ENCODE results near the gene CCNT1.
"Not testable (repeated sequence)": the region's sequence is repeated elsewhere in the genome, so short reads cannot be mapped to it uniquely, and the experiment has no call there.

CCNT1 gene

GRCh38 chr12:48717252-48717695 lies 767 bp upstream of the CCNT1 start:
- TF ChIP-seq JUND (IDR thresholded peaks at IDR 0.05; ENCODE audit: low read depth): no peak

DNA sequence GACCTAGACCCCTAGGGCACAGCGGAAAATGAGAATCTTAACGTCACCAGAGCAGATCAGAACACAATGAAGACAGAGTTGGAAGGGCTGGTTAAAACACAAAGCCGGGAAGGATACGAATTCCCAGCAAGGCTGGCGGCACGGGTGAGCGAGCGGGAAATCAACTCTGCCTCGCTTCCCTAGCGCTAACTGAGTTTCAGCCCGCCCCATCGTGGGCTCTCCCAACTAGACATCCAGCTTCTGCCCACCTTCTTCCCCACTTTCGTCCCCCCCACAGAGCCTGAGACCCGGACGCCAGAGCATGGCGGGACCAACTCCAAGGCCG lies 377 bp downstream of the CCNT1 start:
- no peak for TF ChIP-seq JUND (IDR thresholded peaks at IDR 0.05; ENCODE audit: low read depth)
- in situ Hi-C loops (cut with HindIII; ENCODE audit: low pct_unique_long_range_greater_than_20kb, low sequenced_read_pairs): no loop called here
- DNase-seq (ENCODE audit: low read depth in 1 of 2, low spot score in 1 of 2): no peak

More at GRCh38 chr12:48717252-48717695, 767 bp upstream of the CCNT1 start:
- peak in 1 of 2 experiments; percentile 36 for DNase-seq (ENCODE audit: low read depth in 1 of 2, low spot score in 1 of 2)
- in situ Hi-C loops (cut with HindIII; ENCODE audit: low pct_unique_long_range_greater_than_20kb, low sequenced_read_pairs): no loop called here

GRCh38 chr12:48712209-48712608 lies 4.3 kb downstream of the CCNT1 start:
- no peak for DNase-seq (ENCODE audit: low read depth in 1 of 2, low spot score in 1 of 2)
- no peak for TF ChIP-seq JUND (IDR thresholded peaks at IDR 0.05; ENCODE audit: low read depth)
- in situ Hi-C loops (cut with HindIII; ENCODE audit: low pct_unique_long_range_greater_than_20kb, low sequenced_read_pairs): no loop called here

DNA sequence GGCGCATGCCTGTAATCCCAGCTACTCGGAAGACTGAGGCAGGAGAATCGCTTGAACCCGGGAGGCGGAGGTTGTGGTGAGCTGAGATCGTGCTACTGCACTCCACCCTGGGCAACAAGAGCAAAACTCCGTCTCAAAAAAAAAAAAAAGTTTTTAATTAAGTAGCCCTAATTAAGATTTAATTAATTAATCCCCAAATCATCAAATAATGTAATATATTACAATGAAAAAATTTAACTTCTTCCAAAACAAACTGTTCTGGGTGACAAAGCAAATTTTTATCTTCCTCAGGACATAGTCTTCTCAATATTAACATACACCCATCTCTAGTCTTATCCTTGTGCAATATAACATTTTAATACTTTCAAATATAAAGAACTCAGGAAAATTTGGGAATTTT lies 17.7 kb downstream of the CCNT1 start:
- in situ Hi-C loops (cut with HindIII; ENCODE audit: low pct_unique_long_range_greater_than_20kb, low sequenced_read_pairs); DNase-seq (ENCODE audit: low read depth in 1 of 2, low spot score in 1 of 2): not testable (repeated sequence)

DNA sequence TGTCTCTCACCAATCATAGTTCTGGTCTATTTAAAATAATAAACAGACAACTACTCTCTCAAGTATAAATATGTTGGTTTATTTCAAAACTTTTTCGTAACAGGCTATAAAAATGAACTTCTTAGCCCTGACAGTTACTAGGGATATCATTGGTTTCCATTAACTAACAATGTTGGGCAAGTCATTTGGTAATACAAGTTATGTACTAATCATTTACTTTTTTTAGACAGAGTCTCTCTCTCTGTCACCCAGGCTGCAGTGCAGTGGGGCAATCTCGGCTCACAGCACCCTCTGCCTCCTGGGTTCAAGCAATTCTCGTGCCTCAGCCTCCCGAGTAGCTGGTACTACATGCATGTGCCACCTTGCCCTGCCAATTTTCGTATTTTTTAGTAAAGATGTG lies 19.9 kb downstream of the CCNT1 start:
- in situ Hi-C loops (cut with HindIII; ENCODE audit: low pct_unique_long_range_greater_than_20kb, low sequenced_read_pairs): no loop called here
- no peak for TF ChIP-seq JUND (IDR thresholded peaks at IDR 0.05; ENCODE audit: low read depth)
- DNase-seq (ENCODE audit: low read depth in 1 of 2, low spot score in 1 of 2): no peak

- no peak for DNase-seq (ENCODE audit: low read depth in 1 of 2, low spot score in 1 of 2)
- TF ChIP-seq JUND (IDR thresholded peaks at IDR 0.05; ENCODE audit: low read depth): no peak
- in situ Hi-C loops (cut with HindIII; ENCODE audit: low pct_unique_long_range_greater_than_20kb, low sequenced_read_pairs): no loop called here
Observed at GRCh38 chr12:48695859-48696258, 20.6 kb downstream of the CCNT1 start.

GRCh38 chr12:48694038-48694437 lies 22.5 kb downstream of the CCNT1 start:
- no peak for DNase-seq (ENCODE audit: low read depth in 1 of 2, low spot score in 1 of 2)
- no peak for TF ChIP-seq JUND (IDR thresholded peaks at IDR 0.05; ENCODE audit: low read depth)
- in situ Hi-C loops (cut with HindIII; ENCODE audit: low pct_unique_long_range_greater_than_20kb, low sequenced_read_pairs): no loop called here

DNA sequence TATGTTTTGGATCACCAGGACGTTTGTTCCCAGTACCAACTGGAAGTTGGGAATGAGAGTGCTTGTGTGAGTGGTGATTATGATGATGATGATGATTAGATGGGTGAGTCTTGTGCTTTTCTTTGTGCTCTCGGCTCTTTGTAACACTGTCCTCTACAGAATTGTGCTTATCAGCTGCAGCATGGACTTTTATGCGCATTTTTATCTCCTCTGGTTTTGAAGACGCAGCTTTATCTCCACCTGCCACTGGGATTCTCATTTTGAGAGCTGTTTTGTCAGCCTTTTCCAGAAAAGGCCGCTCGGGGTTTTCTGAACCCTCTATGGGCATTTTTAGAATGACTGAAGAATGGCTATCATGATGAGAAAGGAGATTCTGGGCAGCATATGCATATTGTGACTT lies 22.9 kb downstream of the CCNT1 start:
- in situ Hi-C loops (cut with HindIII; ENCODE audit: low pct_unique_long_range_greater_than_20kb, low sequenced_read_pairs): no loop called here
- TF ChIP-seq JUND (IDR thresholded peaks at IDR 0.05; ENCODE audit: low read depth): no peak

GRCh38 chr12:48691826-48692487 lies 24.6 kb downstream of the CCNT1 start:
- no peak for DNase-seq (ENCODE audit: low read depth in 1 of 2, low spot score in 1 of 2)
- TF ChIP-seq JUND (IDR thresholded peaks at IDR 0.05; ENCODE audit: low read depth): no peak
- in situ Hi-C loops (cut with HindIII; ENCODE audit: low pct_unique_long_range_greater_than_20kb, low sequenced_read_pairs): no loop called here

More for the DNA sequence above, 22.9 kb downstream of the CCNT1 start:
- DNase-seq (ENCODE audit: low read depth in 1 of 2, low spot score in 1 of 2): no peak

DNA sequence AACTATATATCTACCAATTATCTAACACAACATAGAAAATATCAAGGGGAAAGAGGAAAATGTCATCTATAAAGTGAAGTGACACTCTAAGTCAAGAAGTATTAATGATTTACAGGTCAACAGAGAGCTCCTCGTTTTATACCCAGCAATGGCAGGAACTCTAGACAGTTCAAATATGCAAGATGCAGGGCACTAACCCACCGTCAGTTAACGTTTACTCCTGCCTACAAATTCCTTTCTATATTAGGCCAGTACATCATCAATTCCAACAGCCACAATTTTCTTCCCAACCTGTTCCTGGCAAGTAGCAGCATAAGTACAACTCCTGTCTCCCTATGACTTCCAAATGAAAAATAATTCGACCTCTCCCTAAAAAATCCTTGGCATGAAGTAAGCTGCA lies 25.5 kb downstream of the CCNT1 start:
- DNase-seq (ENCODE audit: low read depth in 1 of 2, low spot score in 1 of 2): no peak
- in situ Hi-C loops (cut with HindIII; ENCODE audit: low pct_unique_long_range_greater_than_20kb, low sequenced_read_pairs): no loop called here
- TF ChIP-seq JUND (IDR thresholded peaks at IDR 0.05; ENCODE audit: low read depth): no peak

DNA sequence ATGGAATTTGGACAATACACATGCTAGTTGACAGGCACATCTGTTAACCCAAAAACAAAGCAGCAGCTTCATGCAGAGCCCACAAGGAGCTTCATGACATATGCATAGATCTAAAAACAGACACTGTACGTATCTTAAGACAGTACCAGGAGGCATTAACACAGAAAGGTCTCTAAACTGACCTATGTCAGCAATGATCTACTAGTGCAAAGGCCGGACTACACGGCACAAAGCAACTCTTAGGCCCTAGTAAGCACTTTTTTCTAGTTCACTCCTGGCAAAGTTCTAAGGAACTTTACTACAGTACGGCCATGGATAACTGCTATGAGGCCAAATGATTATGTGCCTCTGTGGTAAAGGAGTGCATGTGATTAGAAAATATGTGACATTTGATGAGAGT lies 26.1 kb downstream of the CCNT1 start:
- TF ChIP-seq JUND (IDR thresholded peaks at IDR 0.05; ENCODE audit: low read depth): no peak
- no peak for DNase-seq (ENCODE audit: low read depth in 1 of 2, low spot score in 1 of 2)
- in situ Hi-C loops (cut with HindIII; ENCODE audit: low pct_unique_long_range_greater_than_20kb, low sequenced_read_pairs): no loop called here

- DNase-seq (ENCODE audit: low read depth in 1 of 2, low spot score in 1 of 2): no peak
- no peak for TF ChIP-seq JUND (IDR thresholded peaks at IDR 0.05; ENCODE audit: low read depth)
- in situ Hi-C loops (cut with HindIII; ENCODE audit: low pct_unique_long_range_greater_than_20kb, low sequenced_read_pairs): no loop called here
Observed at GRCh38 chr12:48688836-48689235, 27.7 kb downstream of the CCNT1 start.

- no peak for TF ChIP-seq JUND (IDR thresholded peaks at IDR 0.05; ENCODE audit: low read depth)
- in situ Hi-C loops (cut with HindIII; ENCODE audit: low pct_unique_long_range_greater_than_20kb, low sequenced_read_pairs): no loop called here
- DNase-seq (ENCODE audit: low read depth in 1 of 2, low spot score in 1 of 2): no peak
Observed at GRCh38 chr12:48687592-48687991, 28.9 kb downstream of the CCNT1 start.

Measured in T47D (cell line).